Activated naive CD4-positive, alpha-beta T cell treated with Interleukin-2 at 50 U/mL for 16 hours (primary cell): ENCODE data around the gene DNAH17.
"Not testable (repeated sequence)": the region's sequence is repeated elsewhere in the genome, so short reads cannot be mapped to it uniquely, and the experiment has no call there.

Experiments
- DNase-seq: peaks from one replicate; pipeline ENCODE4 v3.0.0-alpha.2; 2020

DNAH17 gene

DNA sequence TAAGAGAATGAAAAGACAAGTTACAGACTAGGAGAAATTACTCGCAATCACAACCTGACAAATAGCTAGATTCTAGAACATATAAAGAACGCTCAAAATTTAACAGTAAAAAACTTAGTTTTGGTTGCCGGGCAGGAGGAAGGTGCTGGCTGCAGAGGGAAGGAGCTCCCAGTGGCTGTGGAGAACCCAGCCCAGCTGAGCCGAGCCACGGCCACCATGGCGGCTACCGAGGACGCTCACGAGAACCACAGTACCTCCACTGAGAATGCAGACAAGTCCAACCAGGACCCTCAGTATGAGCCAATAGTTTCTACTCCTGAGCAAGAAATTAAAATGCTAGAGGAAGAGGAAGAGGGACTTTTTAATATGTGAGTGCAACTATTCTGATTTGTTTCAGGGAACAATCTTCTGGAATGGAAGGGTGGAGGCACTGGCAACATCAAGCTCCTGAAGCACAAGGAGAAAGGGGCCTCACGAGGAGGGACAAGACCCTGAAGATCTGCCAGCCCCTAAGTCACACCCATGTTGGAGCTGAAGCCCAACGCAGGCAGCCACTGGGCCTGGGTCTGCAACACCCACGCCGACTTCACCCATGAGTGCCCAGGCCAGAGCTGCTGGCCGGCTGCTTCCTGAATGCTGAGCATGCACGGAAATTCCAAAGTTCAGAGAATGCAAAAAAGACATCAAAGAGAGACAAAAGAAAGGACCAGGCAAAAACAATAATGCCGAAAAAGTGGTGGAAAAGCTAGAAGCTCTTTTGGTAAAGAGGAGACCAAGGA, 55.0 kb downstream of the DNAH17 start:
- no peak for DNase-seq

DNA sequence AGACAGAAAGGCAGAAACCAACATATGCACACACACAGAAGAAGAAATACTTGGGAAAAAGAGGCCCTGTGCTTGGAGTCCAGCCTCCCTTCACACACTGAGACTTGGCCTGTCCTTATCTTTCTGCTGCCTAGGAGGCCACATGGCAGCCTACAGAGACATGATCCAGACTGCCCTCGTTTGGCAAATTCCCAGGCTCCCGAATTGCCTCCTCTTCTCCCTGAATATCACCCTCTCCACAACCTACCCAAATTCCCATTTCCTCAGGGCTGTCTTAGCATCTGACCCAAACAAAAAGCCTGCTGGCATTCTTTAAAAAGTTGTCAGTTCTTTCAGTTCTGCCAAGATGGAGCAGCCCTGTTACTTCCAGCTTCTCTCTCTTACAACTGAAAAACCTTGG, 59.8 kb downstream of the DNAH17 start:
- DNase-seq: no peak

DNA sequence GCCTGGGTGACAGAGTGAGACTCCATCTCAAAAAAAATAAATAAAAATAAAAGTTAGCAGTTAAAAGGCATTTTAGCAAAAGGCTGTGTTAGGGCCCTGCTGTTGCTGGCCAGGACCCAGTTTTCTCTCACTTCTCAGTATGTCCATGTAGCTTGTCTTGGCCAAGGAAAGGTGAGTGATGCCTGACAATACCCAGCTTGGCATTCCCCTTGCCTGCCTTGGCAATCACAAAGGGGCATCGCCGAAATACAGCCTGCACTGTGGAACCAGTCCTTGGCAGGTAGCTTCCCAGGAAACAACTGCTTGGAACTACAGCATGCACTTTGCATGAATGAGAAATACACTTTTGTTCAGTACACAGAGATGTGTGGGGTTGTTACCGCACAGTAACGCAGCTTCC, 61.7 kb downstream of the DNAH17 start:
- DNase-seq: no peak

DNA sequence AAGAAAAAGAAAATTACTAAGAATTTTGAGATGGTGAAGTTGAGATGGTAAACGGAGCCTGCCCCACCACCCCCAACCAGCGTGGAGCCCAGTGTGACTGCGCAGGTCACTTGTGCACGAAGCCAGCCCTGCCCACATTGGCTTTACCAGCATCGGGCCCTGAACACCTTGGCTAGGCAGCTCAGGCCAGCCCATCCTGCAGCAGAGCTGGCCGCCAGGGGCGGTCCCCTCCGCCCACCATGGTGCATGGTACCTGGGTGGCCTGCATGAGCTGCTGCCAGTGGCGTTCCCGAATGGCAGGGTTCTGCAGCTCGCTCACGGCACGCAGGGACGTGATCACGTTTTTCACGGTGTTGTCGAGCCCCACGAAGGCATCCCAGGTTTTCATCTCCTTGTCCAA, 62.7 kb downstream of the DNAH17 start:
- no peak for DNase-seq

DNA sequence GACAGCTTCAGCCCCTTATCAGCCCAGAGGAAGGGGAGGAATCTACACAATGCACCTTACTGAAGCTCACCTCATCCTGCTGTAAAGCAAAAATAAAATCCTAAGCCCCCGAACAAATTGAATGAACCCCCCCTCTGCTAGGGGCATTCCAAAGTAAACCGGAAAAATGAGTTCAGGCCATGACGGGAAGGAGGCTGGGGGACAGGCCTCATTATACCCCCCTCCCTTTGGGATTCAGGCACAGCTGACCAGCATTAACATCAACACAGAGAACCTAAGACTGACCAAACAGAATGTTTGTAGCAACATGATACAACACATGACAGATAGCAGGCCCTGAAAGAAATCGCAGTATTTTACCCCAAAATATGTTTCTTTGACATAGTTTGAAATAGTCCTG, 64.2 kb downstream of the DNAH17 start:
- no peak for DNase-seq

DNA sequence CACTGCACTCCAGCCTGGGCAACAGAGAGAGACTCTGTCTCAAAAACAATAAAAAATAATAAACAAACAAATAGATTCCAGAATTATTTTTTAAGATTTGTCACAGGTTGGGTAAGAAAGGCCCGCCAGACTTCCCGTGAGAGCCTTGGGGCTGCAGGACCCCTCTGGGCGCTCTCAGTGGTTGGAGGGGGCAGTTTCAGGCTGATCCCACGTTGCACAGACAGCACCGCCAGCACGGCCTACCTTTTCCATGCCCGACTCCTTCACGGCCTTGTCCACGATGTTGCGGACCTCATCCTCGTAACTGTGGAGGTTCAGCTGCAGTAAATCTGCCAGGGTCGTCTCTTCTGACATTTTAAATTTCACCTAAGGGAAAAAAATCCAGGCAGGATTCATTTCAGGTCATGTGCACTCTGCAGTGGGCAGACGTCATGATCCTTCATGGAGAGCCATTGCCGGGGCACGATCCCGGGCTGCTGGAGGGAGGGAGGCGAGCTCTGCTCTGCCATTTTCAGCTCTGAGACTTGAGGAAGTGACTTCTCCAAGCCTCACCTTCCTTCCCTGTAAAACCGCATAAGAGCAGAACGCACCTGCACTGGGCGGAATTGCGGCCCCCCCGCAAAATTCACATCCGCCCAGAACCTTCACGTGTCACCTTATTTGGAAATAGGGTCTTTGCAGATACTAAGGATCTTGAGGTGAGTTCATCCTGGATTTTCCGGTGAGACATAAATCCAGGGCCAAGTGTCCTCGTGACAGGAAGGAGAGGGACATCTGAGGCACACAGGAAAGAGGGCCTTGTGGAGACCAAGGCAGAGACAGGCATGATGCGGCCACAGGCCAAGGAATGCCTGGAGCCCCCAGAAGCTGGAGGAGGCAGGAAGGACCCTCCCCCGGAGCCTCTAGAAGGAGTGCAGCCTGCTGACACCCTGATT, 66.8 kb downstream of the DNAH17 start:
- DNase-seq: no peak

DNA sequence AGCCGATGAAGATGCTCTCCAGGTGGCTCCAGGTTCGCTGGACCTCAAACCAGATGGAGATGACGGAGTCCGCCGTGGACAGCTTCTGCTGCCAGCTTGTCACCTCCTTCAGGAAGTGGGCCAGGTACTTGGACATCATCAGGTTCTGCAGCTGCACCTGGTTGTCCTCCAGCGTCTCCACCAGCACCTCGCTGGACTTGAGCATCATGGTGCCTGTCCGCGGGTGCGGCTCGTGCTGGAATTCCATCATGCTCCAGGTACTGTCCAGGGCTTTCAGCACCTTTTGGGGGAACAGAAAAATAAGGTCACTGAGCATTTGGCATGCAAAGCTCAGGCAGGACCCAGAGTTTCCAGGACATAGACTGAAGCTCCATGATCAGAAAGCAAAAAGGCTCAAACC, 69.7 kb downstream of the DNAH17 start:
- DNase-seq: no peak

DNA sequence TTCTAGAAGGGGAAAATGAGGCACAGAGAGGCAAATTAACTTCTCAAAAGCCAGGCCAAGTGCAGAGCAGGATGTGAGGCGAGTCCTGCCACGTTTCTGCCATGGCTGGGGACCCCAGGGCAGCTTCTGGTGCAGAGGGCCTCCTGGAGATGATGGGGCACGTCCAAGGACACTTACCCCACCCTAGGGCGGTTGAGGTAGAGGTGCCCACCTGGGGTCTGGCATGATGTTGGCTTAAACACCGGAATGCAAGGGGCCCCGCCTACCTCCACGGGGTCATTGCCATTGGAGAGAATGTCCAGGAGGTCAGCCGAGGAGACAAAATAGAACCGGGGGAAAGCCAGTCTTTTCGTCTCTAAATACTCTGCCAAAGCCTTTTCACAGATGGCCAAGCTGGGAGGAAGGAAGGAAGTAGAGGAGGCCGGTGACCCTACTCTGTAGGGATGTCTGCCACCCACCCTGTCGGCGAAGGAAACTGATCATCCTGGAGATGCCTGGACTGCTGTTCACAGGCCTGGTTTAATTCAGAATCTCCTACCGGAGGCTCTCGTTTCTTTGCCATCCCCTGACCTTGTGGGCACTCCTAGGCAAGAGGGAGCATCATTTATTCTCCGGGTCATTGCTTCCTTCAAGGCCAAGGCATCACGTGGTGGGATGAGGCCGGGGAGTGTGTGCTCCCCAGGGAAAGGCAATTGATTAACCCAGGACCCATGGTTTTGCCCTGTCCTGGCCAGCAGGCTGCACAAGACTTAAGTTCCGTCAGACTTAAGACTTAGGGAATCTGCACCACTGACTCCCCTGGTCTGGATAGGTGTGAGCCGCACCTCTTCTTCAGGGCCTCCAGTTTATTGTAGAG, 70.5 kb downstream of the DNAH17 start:
- no peak for DNase-seq

DNA sequence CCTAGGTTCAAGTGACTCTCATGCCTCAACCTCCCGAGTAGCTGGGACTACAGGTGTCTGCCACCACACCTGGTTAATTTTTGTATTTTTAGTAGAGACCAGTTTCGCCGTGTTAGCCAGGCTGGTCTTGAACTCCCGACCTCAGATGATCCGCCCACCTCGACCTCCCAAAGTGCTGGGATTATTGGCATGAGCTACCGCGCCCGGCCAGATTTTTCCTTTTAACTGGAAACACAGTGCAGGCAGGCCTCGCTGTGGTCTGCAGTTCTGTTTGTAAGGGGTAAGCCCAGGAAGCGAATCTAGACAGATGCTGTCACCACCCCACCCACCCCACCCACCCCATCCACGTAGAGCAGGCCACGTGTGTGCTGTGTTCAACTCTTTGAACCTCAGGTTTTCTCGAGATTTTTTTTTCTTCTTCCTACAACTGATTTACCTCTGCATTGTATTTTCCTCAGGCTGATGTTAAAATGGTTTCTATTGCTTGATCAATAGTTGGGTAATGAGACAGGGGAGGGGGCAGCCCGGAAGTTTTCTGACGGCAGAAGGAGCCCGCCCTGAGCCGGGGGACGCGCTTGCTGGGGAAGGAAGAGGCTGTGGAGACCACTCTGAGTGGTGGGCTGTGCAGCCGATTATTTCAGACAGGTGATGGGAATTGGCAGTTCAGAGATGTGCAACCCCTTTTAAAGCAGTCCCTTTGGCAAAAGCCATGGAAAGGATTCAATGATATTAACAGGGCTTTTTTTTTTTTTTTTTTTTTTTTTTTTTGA, 72.9 kb downstream of the DNAH17 start:
- DNase-seq: no peak

DNA sequence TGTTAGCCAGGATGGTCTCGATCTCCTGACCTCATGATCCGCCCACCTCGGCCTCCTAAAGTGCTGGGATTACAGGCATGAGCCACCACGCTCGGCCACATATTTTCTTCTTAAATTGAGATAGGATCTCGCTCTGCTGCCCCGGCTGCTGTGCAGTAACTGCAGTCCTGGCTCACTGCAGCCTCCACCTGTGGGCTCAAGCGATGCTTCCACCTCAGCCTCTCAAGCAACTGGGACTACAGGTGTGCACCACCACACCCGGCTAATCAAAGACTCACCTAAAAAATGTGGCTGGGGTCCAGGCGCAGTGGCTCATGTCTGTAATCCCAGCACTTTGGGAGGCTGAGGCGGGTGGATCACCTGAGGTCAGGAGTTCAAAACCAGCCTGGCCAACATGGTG, 73.8 kb downstream of the DNAH17 start:
- DNase-seq: not testable (repeated sequence)

DNA sequence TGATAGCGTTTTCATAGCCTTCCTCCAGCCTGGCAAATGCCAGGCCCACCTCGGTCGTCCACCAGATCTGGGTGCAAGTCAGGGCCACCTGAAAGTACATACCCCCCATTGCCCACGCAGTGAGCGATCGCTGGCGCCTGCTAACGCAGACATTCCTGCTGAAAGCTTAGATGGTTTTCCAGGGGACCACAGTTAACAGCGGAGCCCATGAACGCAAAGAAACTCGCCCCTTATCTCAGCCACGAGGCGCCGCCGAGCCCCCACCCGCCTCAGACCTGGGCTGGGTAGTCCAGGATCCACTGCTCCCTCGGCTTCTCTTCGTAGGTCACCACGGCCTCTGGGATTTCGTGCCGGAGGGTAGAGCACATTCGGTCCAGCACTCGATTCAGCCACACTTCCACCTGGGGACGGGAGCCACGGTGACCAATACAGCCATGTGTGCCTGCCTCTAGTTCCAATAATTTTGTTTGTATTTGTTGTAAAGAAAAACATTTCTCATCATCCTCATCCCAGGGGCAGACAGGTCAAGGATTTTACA, 74.5 kb downstream of the DNAH17 start:
- DNase-seq: no peak

DNA sequence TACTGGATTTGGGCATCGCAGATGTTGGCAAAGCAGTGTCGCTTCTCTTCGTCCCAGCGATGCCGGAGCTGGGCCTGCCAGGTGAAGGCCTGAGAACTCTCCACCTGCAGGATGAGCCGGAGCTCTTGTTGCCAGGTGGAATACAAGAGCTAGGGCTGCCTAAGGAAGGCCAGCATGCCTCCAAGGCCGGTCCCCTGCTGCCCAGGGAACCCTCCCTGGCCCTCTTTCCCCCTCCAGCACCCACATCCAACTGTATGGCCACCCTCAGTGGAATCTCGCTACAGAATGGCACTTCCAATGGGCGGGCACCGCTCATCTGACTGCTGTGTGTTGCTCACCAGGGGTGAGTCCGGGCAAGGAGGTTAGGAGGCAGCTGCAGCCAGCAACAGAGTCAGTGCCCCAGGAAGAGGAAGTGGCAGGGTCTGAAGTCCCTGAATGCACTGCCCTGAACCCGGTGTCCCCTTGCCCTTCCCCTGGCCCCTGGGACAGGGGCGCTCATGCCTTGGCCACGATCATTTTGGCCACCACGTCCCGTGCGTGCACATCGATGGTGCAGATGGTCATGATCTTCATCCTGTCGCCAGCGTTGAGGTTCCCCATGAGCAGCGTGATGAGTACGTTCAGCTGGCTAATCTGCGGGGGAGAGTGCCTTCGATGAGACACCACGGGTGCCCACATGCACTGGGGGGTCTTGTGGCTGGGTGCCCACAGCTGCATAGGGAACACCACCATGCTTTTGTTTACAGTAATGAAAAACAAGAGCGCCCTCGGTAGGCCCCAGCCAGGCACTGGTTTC, 75.8 kb downstream of the DNAH17 start:
- no peak for DNase-seq

DNA sequence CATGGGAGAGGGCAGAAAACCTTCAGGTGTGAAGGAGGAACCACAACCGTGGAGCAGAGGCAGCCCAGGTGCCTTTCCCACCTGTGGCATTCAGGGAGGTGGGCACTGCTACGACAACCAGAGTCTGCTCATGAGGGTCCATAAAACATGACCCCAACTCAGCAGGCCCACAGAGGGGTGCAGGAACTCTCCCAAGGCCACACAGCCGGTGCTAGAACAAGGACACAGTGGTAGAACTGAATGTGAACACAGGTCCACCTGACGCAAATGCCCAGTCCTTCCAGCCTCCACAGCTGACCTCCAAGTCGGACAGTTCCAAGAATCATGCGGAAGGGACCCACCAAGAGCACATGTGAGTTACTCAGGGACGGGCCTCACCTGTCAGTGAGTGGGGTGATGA, 76.4 kb downstream of the DNAH17 start:
- DNase-seq: no peak

DNA sequence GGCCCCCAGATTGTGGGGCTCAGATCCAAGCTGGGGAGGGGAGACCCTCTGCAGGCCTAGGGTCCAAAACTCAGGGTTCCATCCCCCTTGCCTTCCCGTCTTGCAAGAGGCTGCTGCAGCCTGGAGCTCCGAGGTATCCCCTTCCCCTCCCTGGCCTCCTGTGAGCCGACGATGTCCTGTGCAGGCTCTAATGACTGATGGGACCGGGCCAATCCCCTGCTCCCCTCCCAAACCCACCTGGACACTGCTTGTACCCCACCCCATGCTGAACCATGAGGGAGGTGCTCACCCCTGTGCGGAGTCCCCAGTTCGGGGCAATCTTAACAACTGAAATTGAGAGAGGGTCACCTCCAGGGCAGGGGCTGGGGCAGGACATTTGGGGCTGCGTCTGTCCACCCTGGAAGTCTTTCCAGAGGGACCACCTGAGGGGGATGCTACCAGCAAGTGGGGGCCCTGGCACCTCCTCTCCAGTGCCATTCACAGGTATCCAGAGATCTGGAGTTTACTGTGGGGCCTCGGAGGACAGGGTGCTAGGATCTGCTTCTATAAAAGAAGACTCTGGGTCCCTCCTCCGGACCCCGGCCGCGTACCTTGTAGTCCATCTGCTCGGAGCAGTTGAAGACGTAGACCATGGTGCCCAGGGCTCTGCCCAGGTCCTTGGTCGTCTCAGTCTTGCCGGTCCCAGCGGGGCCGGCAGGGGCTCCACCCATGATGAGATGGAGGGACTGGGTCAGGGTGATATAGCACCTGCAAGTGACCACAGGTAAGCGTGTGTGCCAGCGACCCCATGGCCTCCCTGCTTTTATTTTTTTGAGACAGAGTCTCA, 77.3 kb downstream of the DNAH17 start:
- no peak for DNase-seq

DNA sequence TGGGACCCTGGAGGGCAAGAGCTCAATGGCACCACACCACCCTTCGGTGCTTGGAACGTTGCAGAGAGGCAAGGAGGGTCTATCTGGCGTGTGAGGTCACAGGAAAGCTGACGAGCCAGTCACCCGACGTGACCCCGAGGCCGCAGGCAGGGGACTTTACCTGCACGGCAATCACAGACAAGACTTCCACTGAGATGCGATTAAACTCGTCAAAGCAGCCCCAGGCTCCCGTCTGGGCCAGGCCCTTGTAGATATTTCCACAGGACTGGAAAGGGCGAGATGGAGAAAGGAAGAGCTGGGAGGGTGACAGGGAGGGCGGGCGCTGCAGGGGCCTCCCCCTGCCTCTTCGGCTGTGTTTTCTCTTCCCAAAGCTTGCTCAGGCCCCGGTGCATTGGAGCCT, 78.3 kb downstream of the DNAH17 start:
- DNase-seq: no peak

DNA sequence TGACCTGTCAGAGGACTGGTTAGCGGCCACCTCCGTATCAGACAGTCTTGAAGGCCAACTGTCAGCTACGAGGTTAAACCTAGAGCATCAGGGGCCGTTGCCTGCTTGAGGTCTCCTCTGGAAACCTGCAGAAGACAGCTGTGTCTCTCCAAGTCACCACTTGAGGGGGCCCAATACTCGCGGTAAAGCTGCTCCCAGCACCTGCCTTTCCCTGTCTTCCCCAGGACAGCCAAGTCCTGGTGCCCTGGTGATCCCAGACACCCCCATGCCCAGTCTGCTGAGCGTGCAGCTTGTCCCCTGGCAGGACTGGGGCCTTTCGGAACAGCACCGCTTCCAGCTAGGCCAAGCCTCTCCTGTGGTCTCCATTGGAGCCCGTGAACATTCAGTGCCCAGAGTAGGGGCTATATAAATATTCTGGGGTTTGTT, 80.1 kb downstream of the DNAH17 start:
- peak; percentile 51 for DNase-seq

DNA sequence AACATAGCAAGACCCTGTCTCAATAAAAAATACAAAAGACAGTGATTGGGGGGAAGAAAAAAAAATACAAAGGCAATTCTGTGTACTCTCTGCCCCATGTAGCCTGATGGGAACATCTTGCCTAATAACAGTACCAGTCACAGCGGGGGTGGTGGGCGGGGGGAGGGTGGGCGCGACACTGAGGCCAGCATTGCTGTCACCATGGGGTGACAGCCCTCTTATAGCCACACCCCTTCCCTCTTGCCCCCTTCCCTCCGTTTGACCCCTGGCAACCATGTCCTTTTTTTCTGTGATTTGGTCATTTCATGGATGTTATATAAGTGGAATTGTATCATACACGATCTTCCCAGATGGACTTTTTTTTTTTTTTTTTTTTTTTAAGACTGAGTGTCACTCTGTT, 80.9 kb downstream of the DNAH17 start:
- DNase-seq: no peak

DNA sequence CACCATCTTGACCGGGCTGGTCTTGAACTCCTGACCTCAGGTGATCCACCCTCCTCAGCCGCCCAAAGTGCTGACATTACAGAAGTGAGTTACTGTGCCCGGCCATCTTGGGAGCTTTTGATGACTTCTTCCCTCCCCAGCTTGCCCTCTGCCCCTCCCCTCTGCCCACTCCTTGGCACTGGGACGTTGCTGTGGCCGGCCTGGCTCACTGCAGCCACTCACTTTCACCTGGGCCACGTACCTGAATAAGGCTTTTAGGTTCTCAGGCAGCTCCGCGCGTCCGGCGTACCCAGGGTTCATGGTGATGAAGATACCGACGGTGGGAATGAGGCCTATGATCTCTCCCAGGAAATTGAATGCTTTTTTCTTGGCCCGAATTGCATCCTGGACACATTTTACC, 81.6 kb downstream of the DNAH17 start:
- DNase-seq: no peak

DNA sequence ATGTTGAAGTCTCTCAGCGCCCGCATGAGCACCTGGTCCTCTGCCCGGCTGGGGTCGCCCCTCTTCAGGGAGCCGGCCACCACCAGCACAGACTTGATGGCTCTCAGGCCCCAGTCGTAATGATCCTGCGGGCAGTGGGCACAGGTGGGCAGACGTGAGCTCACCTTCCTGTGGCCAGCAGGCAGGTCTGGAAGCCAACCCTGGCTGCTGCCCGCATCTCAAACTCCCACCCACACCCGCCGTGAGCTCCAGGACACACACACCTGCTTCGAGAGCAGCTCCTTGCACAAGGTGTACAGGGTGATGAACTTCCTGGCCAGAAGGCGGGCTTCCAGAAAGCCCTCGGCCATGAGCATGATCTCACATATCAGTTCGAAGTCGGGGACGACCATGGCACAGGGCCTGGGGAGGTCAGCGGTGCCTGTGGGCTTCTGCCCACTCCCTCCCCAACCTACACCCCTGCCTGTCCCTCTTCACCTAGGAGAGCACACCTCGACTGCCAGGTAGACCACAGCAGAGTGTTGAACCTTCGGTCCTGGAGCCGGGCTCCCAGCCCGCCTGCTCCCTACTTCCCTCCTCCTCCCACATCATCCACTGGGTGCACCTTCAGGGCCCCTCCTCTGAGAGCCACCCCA, 82.4 kb downstream of the DNAH17 start:
- no peak for DNase-seq
